Hepatocyte (in vitro differentiated cells): Measurements from ENCODE around the gene FAM171A2. TPM values are rescaled to one million over a fixed set of nuclear protein-coding genes. Genes with fewer than 3 reads are reported as not detected.

Experiments used
- DNase-seq: peaks from one replicate; pipeline ENCODE4 v3.0.0-alpha.2; 2016; ENCODE audit warnings: low spot score
- H2AFZ ChIP-seq: fragments of 200-600 bp; sonication (generic); 2 replicates; pipeline ENCODE4 v1.6.0; 2016; ENCODE audit warnings: antibody characterized with exemption, mild to moderate bottlenecking
- H3K27ac ChIP-seq: fragments of 200-600 bp; sonication (generic); 2 replicates; pipeline ENCODE4 v1.5.1; 2016; ENCODE audit warnings: mild to moderate bottlenecking
- H3K27me3 ChIP-seq: fragments of 200-600 bp; sonication (generic); 2 replicates; pipeline ENCODE4 v1.6.1; 2016
- H3K36me3 ChIP-seq: fragments of 200-600 bp; sonication (generic); replicated peaks from 2 replicates; pipeline ENCODE4 v1.5.1; 2016; ENCODE audit warnings: low read depth; ENCODE audit not compliant: insufficient read depth
- H3K4me1 ChIP-seq: fragments of 200-600 bp; sonication (generic); 2 replicates; pipeline ENCODE4 v1.5.1; 2016; ENCODE audit warnings: mild to moderate bottlenecking, moderate library complexity; ENCODE audit not compliant: insufficient read depth
- H3K4me2 ChIP-seq: fragments of 200-600 bp; sonication (generic); 2 replicates; pipeline ENCODE4 v1.6.0; 2016
- H3K4me3 ChIP-seq: fragments of 200-600 bp; sonication (generic); 2 replicates; pipeline ENCODE4 v1.5.1; 2016; ENCODE audit warnings: mild to moderate bottlenecking
- H3K79me2 ChIP-seq: fragments of 200-600 bp; sonication (generic); 2 replicates; pipeline ENCODE4 v1.6.0; 2017; ENCODE audit warnings: mild to moderate bottlenecking
- H3K9me2 ChIP-seq: fragments of 200-600 bp; sonication (generic); replicated peaks from 2 replicates; pipeline ENCODE4 v1.6.0; 2017; ENCODE audit warnings: mild to moderate bottlenecking; ENCODE audit not compliant: insufficient read depth
- H3K9me3 ChIP-seq: fragments of 200-600 bp; sonication (generic); 2 replicates; pipeline ENCODE4 v1.5.1; 2016; ENCODE audit warnings: low read depth, mild to moderate bottlenecking
- H4K20me1 ChIP-seq: fragments of 200-600 bp; sonication (generic); 2 replicates; pipeline ENCODE4 v1.6.0; 2016; ENCODE audit warnings: mild to moderate bottlenecking; ENCODE audit not compliant: insufficient read depth, poor library complexity, severe bottlenecking
- EZH2 ChIP-seq: fragments of 200-600 bp; sonication (generic); IDR thresholded peaks from 2 replicates; pipeline ENCODE4 v1.6.1; 2016; ENCODE audit warnings: antibody characterized with exemption, mild to moderate bottlenecking, borderline replicate concordance
- EZH2phosphoT487 ChIP-seq: fragments of 200-600 bp; sonication (generic); IDR thresholded peaks from one replicate; pipeline ENCODE4 v1.6.1; 2018; ENCODE audit warnings: antibody characterized with exemption, mild to moderate bottlenecking, low read depth, moderate library complexity; ENCODE audit not compliant: unreplicated experiment, severe bottlenecking
- WGBS: methylation state at CpG from one replicate; pipeline ENCODE4 v1.1.6; 2016; ENCODE audit warnings: low lambda C conversion rate; ENCODE audit errors: missing lambda C conversion rate; 5-methylcytosine and 5-hydroxymethylcytosine counted together
- polyA plus RNA-seq: library from polyadenylated mRNA; unstranded; fragments of >200 nt; fragmentation: Nextera tagmentation; extraction: Ambion mirVana; gene quantifications from 2 replicates; pipeline ENCODE4 v1.2.1, GENCODE V29; 2016
- total RNA-seq: library from RNA; depleted of rRNA; stranded (reverse); fragments of >200 nt; gene quantifications from 2 replicates; pipeline ENCODE4 v1.2.3, GENCODE V29; 2014
- TF ChIP-seq, protein P1 (sequence below): fragments of 200-600 bp; sonication (generic); IDR thresholded peaks from 2 replicates; pipeline ENCODE4 v1.5.1; 2016; ENCODE audit warnings: antibody characterized with exemption, mild to moderate bottlenecking; ENCODE audit not compliant: poor library complexity

The FAM171A2 gene
- total and polyA plus RNA-seq, 2 experiments from 2014 or later: 13.9 to 22.8 TPM

DNA sequence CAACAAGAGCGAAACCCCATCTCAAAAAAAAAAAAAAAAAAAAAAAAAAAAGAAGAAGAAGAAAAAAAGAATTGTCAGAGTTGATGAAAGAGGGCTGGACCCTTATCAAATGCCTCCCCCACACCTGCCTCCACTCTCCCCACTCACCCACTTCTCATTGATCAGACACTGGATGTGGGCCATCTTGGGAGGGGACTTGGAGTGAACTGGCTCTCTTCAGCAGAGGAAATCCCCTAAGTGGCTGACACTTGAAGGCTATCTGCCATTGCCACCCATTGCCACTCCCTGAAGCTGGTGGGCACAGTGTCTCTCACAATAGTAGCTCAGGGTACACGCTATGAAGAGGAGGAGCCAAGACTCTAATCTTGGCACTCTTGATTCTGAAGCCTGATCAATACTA is 24.2 kb upstream of the FAM171A2 start:
- H3K4me3 ChIP-seq: no peak overlapping the region
- H3K79me2 ChIP-seq: no peaks in the 10 kb centered on the region
- no peak overlapping the region for H2AFZ ChIP-seq
- 79% methylated on average over 1 of the region's 2 CpGs for WGBS
- DNase-seq: no peak
- H3K4me2 ChIP-seq: no peak overlapping the region
- no peaks in the 10 kb centered on the region for H3K9me3 ChIP-seq
- no peaks in the 10 kb centered on the region for H3K9me2 ChIP-seq
- H3K4me1 ChIP-seq: peaks cover 5% of the 10 kb centered on the region
- H3K36me3 ChIP-seq: no peaks in the 10 kb centered on the region
- no peak overlapping the region for H3K27ac ChIP-seq
- peaks cover 31% of the 10 kb centered on the region for H3K27me3 ChIP-seq
- no peak for TF ChIP-seq EZH2
- TF ChIP-seq, protein P1, sequence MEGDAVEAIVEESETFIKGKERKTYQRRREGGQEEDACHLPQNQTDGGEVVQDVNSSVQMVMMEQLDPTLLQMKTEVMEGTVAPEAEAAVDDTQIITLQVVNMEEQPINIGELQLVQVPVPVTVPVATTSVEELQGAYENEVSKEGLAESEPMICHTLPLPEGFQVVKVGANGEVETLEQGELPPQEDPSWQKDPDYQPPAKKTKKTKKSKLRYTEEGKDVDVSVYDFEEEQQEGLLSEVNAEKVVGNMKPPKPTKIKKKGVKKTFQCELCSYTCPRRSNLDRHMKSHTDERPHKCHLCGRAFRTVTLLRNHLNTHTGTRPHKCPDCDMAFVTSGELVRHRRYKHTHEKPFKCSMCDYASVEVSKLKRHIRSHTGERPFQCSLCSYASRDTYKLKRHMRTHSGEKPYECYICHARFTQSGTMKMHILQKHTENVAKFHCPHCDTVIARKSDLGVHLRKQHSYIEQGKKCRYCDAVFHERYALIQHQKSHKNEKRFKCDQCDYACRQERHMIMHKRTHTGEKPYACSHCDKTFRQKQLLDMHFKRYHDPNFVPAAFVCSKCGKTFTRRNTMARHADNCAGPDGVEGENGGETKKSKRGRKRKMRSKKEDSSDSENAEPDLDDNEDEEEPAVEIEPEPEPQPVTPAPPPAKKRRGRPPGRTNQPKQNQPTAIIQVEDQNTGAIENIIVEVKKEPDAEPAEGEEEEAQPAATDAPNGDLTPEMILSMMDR: no peak
- no peak for TF ChIP-seq EZH2phosphoT487
- H4K20me1 ChIP-seq: no peaks in the 10 kb centered on the region

DNA sequence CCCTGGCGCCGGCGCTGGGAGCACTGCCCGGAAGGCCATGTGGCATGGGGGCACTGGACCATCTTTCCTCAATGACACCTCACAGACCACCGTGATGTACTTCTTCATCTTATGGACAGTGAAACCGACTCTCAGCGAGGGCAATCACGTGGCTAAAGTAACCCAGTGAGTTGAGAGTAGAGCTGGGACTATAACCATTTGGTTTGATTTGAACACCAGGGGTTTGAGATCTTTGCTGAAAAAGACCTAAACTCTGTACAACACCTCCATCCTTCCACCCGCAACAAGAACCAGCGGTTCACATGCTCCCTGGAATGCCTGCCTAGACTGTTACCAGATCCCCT is 22.5 kb upstream of the FAM171A2 start:
- Histone ChIP-seq H3K9me2 (no peaks in the 10 kb centered on the region), H3K4me2 (peak overlapping the region; percentile 93), H3K27me3 (peaks cover 31% of the 10 kb centered on the region), H3K9me3 (no peaks in the 10 kb centered on the region), H3K79me2 (no peaks in the 10 kb centered on the region), H3K4me3 (peak overlapping the region; percentile 28), H3K4me1 (peaks cover 5% of the 10 kb centered on the region), H3K27ac (no peak overlapping the region), H3K36me3 (no peaks in the 10 kb centered on the region), H2AFZ (peak overlapping the region; percentile 71), H4K20me1 (no peaks in the 10 kb centered on the region)
- no peak for TF ChIP-seq EZH2phosphoT487
- no peak for TF ChIP-seq EZH2
- TF ChIP-seq, protein P1: no peak
- no peak for DNase-seq
- WGBS: 52% methylated on average over 10 of the region's 10 CpGs

DNA sequence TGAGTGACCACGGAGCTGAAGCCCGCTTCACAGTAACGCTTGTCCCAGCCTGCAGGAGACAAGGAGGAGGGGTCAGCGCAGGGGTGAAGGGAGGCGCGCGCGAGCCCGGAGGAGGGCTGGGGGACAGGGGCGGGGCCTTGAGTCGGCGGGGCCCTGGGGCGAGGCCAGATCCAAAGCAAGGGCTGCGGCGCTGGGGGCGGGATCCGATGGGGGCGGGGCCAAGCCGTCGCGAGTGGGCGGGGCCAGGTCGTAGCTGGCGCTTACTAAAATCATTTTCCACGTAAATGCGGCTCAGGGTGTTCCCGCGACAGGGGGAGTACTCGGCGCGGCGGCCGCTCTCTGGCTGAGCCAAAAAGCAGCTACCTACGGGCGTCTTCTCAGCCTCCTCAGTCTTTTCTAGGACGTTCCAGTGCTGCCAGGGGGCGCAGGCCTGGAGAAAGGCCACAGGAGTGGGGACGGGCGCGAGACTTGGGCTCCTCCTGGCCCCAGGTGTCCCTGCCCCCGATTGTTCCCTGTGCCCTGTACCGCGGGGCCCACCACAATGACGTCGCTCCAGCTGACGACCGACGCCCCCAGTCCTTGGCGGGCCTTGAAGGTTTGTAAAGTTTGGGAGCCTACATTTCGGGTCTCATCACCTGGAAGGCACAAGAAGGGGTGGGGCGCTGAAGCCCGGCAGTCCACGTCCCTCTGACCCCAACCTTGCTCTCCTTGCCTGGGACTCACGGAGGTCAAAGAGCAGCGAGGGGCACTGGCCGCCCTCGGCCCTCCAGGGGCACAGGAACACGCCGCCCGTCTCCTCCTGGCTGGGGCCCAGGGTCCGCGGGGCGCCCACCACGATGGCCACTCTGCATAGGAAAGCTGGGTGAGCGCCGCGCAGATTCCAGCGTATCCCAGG is 21.9 kb upstream of the FAM171A2 start:
- Histone ChIP-seq H3K27me3 (peaks cover 31% of the 10 kb centered on the region), H3K4me1 (peaks cover 5% of the 10 kb centered on the region), H3K36me3 (no peaks in the 10 kb centered on the region), H3K9me2 (no peaks in the 10 kb centered on the region), H3K27ac (no peak overlapping the region), H3K4me3 (peak overlapping the region; percentile 28), H2AFZ (peak overlapping the region; percentile 71), H3K4me2 (peak overlapping the region; percentile 93), H3K79me2 (no peaks in the 10 kb centered on the region), H4K20me1 (no peaks in the 10 kb centered on the region), H3K9me3 (no peaks in the 10 kb centered on the region)
- WGBS: 14% methylated on average over 41 of the region's 68 CpGs
- no peak for TF ChIP-seq EZH2
- TF ChIP-seq, protein P1: peak; percentile 25
- DNase-seq: peak; percentile 89
